Prostate gland (tissue), 2 donors: ENCODE data around the gene SLC22A4.

Experiments used
- POLR2A ChIP-seq: fragments of 450-650 bp; IDR thresholded peaks from one replicate; pipeline ENCODE4 v1.6.1; 2016; ENCODE audit warnings: antibody characterized with exemption, mild to moderate bottlenecking
- TF ChIP-seq, protein P1 (sequence below), 4 experiments: fragments of 200-600 bp in 2 of 4; fragments of 450-650 bp in 2 of 4; sonication (generic) in 2 of 4; IDR thresholded peaks; 1 replicate in 3 of 4; 2 replicates in 1 of 4; pipeline ENCODE4 v1.5.1; 2016 to 2019; ENCODE audit warnings: antibody characterized with exemption in 4 of 4, mild to moderate bottlenecking in 2 of 4, moderate library complexity in 2 of 4

DNA sequence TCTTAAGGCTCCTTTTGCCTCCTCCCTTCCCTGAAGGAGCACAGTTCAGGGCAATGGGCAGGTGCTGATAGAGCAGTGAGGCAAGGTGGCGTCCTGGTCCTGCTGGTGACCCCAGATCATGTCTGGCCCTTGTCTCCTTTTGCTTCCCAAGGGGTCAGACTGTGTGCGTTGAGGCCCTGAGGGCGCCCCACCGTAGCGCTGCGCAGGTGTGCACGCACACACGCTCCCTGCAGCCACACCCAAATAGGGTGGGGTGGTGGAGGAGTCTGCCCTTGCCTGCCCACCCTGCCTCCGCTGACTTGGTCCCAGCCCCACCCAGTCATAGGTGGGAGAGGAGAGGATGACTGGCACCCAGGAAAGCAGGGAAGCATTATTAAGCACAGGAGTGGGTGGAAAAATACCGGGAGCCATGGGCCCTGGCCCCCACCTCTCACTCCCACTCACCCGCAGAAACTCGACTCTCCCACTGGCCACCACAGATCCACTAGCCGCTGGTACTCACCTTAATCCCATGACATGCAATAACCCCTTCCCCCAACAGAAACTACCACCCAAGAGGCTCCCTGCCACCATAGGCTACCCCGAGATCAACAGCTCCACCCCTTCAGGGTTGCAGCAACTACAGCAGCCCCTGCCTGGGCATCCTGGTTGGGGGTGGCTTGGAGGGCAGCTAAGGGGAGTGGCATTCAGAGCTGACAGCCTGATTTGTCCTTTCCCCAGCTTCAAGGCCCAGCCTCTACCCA, 20.0 kb upstream of the SLC22A4 start:
- no peak for TF ChIP-seq POLR2A
- TF ChIP-seq, protein P1, sequence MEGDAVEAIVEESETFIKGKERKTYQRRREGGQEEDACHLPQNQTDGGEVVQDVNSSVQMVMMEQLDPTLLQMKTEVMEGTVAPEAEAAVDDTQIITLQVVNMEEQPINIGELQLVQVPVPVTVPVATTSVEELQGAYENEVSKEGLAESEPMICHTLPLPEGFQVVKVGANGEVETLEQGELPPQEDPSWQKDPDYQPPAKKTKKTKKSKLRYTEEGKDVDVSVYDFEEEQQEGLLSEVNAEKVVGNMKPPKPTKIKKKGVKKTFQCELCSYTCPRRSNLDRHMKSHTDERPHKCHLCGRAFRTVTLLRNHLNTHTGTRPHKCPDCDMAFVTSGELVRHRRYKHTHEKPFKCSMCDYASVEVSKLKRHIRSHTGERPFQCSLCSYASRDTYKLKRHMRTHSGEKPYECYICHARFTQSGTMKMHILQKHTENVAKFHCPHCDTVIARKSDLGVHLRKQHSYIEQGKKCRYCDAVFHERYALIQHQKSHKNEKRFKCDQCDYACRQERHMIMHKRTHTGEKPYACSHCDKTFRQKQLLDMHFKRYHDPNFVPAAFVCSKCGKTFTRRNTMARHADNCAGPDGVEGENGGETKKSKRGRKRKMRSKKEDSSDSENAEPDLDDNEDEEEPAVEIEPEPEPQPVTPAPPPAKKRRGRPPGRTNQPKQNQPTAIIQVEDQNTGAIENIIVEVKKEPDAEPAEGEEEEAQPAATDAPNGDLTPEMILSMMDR (IDR thresholded peaks at IDR 0.05): no peak
